ENCODE measurements around the gene NPHS1. TPM values are rescaled to one million over a fixed set of nuclear protein-coding genes. Genes with fewer than 3 reads are reported as not detected.

The NPHS1 gene
- total RNA-seq, 1 experiment from 2014 or later, result not detected

GRCh38 chr19:35845215-35846037 is 6.9 kb downstream of the NPHS1 start:
- no peak overlapping the region for H3K27ac Mint-ChIP-seq (ENCODE audit: unreplicated experiment)

GRCh38 chr19:35844482-35845214 is 7.7 kb downstream of the NPHS1 start:
- TF ChIP-seq CTCF (IDR thresholded peaks at IDR 0.05; ENCODE audit: insufficient read depth in 1 of 2, low read depth in 1 of 2, low read length in 1 of 2, severe bottlenecking in 1 of 2, unreplicated experiment in 1 of 2), result no peak
- Mint-ChIP-seq H3K36me3 (ENCODE audit: insufficient read depth, unreplicated experiment) (no peaks in the 10 kb centered on the region), H3K9me3 (ENCODE audit: unreplicated experiment) (peaks cover 12% of the 10 kb centered on the region), H3K27ac (ENCODE audit: unreplicated experiment) (no peak overlapping the region), H3K4me3 (ENCODE audit: unreplicated experiment) (peak overlapping the region; percentile 77), H3K4me1 (ENCODE audit: low read depth, unreplicated experiment) (peaks cover 22% of the 10 kb centered on the region), H3K27me3 (ENCODE audit: insufficient read depth, unreplicated experiment) (peaks cover 23% of the 10 kb centered on the region)
- intact Hi-C loops (cut with micrococcal nuclease; ENCODE audit: unreplicated experiment), result no loop called here
- H3K36me3 ChIP-seq (ENCODE audit: control insufficient read depth, insufficient read depth, low read length), result no peaks in the 10 kb centered on the region
- ChIA-PET CTCF (no interaction called here), POLR2A (no interaction called here)
- H3K9me3 ChIP-seq, result peaks cover 4% of the 10 kb centered on the region; the same call in 1 of the 2 replicates
- peaks cover 12% of the 10 kb centered on the region for H3K4me1 ChIP-seq
- BruUV-seq (replicated peaks), result no TSS peak
- H3K4me3 ChIP-seq (ENCODE audit: low read depth, low read length), result peak overlapping the region; percentile 59
- DNase-seq, result no peak
- H3K27me3 ChIP-seq (replicated peaks; ENCODE audit: control insufficient read depth, insufficient read depth, low read length), result no peaks in the 10 kb centered on the region; the same call in 1 of the 2 replicates

More at GRCh38 chr19:35845215-35846037, 6.9 kb downstream of the NPHS1 start:
- no peak for TF ChIP-seq CTCF (IDR thresholded peaks at IDR 0.05; ENCODE audit: insufficient read depth in 1 of 2, low read depth in 1 of 2, low read length in 1 of 2, severe bottlenecking in 1 of 2, unreplicated experiment in 1 of 2)
- ChIA-PET POLR2A (no interaction called here), CTCF (no interaction called here)
- Mint-ChIP-seq H3K4me1 (ENCODE audit: low read depth, unreplicated experiment) (peaks cover 22% of the 10 kb centered on the region), H3K36me3 (ENCODE audit: insufficient read depth, unreplicated experiment) (no peaks in the 10 kb centered on the region), H3K9me3 (ENCODE audit: unreplicated experiment) (peaks cover 12% of the 10 kb centered on the region), H3K27me3 (ENCODE audit: insufficient read depth, unreplicated experiment) (peaks cover 23% of the 10 kb centered on the region), H3K4me3 (ENCODE audit: unreplicated experiment) (peak overlapping the region; percentile 77)
- H3K4me1 ChIP-seq, result peaks cover 12% of the 10 kb centered on the region
- DNase-seq, result peak; percentile 82 to 83
- H3K36me3 ChIP-seq (ENCODE audit: control insufficient read depth, insufficient read depth, low read length), result no peaks in the 10 kb centered on the region
- intact Hi-C loops (cut with micrococcal nuclease; ENCODE audit: unreplicated experiment), result no loop called here
- no peaks in the 10 kb centered on the region; the same call in 1 of the 2 replicates for H3K27me3 ChIP-seq (replicated peaks; ENCODE audit: control insufficient read depth, insufficient read depth, low read length)
- peak overlapping the region; percentile 59 for H3K4me3 ChIP-seq (ENCODE audit: low read depth, low read length)
- H3K9me3 ChIP-seq, result peaks cover 4% of the 10 kb centered on the region; the same call in 1 of the 2 replicates
- no TSS peak for BruUV-seq (replicated peaks)

GRCh38 chr19:35843676-35844481 is 8.4 kb downstream of the NPHS1 start:
- H3K4me3 Mint-ChIP-seq (ENCODE audit: unreplicated experiment), result peak overlapping the region; percentile 77
- CTCF ChIA-PET, result no interaction called here

More at GRCh38 chr19:35843676-35844481, 8.4 kb downstream of the NPHS1 start:
- Histone ChIP-seq H3K27me3 (replicated peaks; ENCODE audit: control insufficient read depth, insufficient read depth, low read length) (no peaks in the 10 kb centered on the region; the same call in 1 of the 2 replicates), H3K9me3 (peaks cover 7% of the 10 kb centered on the region; the same call in 1 of the 2 replicates), H3K4me1 (peaks cover 12% of the 10 kb centered on the region), H3K36me3 (ENCODE audit: control insufficient read depth, insufficient read depth, low read length) (no peaks in the 10 kb centered on the region), H3K4me3 (ENCODE audit: low read depth, low read length) (no peak overlapping the region)
- peak; percentile 26 to 71 for DNase-seq
- H3K36me3 Mint-ChIP-seq (ENCODE audit: insufficient read depth, unreplicated experiment), result no peaks in the 10 kb centered on the region
- peaks cover 22% of the 10 kb centered on the region for H3K4me1 Mint-ChIP-seq (ENCODE audit: low read depth, unreplicated experiment)
- H3K27ac Mint-ChIP-seq (ENCODE audit: unreplicated experiment), result no peak overlapping the region
- H3K27me3 Mint-ChIP-seq (ENCODE audit: insufficient read depth, unreplicated experiment), result peaks cover 23% of the 10 kb centered on the region
- H3K9me3 Mint-ChIP-seq (ENCODE audit: unreplicated experiment), result peaks cover 12% of the 10 kb centered on the region
- BruUV-seq (replicated peaks), result no TSS peak
- no peak for TF ChIP-seq CTCF (IDR thresholded peaks at IDR 0.05; ENCODE audit: insufficient read depth in 1 of 2, low read depth in 1 of 2, low read length in 1 of 2, severe bottlenecking in 1 of 2, unreplicated experiment in 1 of 2)
- POLR2A ChIA-PET, result no interaction called here
- intact Hi-C loops (cut with micrococcal nuclease; ENCODE audit: unreplicated experiment), result no loop called here

All from Caco-2 (cell line).